Measurements from ENCODE around the gene CNIH2.

CNIH2 gene

GRCh38 chr11:66278363-66279091, 552 bp downstream of the CNIH2 start:
- no peak for DNase-seq (ENCODE audit: low spot score)

GRCh38 chr11:66279092-66279734, 1.2 kb downstream of the CNIH2 start:
- no peak for DNase-seq (ENCODE audit: low spot score)

GRCh38 chr11:66280428-66280827, 2.5 kb downstream of the CNIH2 start:
- no peak for DNase-seq (ENCODE audit: low spot score)

- DNase-seq (ENCODE audit: low spot score), result no peak
Observed at GRCh38 chr11:66281001-66281400, 3.0 kb downstream of the CNIH2 start.

DNA sequence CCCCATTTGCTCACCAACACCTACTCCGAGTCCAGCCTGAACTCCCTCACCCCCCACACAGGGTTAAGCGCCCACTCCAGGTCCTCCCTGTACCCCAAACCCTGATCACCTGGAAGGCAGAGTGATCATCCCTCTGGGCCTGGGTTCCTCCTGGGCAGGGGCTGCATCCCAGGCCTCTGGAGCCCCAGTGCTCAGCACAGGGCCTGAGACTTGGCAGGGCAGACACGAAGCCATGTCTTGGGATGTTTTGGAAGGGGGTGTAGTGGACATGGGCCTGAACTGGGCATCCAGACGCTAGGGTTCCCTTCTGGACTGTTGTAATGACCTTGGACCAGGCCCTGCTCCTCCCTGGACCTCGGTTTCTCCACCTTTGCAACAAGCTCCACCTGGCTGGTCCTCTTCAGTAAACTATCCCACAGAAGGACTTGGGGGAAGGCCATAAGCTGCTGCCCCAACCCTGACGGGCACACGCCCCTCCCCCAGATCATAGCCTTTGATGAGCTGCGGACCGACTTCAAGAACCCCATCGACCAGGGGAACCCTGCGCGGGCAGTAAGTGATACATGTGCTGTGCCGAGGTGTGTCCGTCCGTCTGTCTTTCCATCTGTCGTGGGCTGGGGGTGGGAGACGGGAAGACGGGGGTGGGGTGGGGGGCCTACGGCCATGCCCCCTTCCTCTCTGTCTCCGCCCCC, 3.9 kb downstream of the CNIH2 start:
- no peak for DNase-seq (ENCODE audit: low spot score)

GRCh38 chr11:66282468-66283455, 4.8 kb downstream of the CNIH2 start:
- DNase-seq (ENCODE audit: low spot score), result peak; percentile 96

DNA sequence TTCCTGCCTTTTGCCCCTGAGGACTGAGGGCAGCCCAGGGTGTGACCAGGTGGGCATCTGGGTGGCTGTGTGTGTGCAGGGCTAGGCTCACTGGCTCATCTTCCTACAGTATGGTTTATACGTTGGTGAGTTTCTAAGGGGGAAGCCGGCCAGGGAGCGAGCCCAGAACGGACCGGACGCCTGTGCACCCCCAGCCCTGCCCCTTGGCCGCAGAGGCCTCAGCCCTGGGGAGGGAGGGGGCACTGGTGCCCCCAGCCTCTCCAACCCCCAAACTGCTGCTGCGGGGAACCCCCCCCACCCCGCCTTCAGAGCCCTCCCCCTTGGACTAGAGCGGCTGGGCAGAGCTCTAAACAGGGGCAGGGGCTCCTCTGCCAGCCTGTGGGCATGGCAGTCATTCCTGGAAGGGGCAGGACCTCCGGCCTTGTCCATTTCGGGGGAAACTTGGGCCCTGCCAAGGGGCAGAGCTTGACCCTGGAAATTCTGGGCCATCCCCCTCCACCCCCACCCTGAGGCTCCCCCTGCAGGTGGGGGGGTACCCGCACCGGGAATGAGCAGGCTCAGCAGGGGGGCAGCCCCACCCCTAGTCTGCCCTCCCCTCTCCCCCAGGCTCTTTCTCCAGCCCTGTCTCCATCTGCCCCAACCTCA, 5.6 kb downstream of the CNIH2 start:
- DNase-seq (ENCODE audit: low spot score), result no peak

DNA sequence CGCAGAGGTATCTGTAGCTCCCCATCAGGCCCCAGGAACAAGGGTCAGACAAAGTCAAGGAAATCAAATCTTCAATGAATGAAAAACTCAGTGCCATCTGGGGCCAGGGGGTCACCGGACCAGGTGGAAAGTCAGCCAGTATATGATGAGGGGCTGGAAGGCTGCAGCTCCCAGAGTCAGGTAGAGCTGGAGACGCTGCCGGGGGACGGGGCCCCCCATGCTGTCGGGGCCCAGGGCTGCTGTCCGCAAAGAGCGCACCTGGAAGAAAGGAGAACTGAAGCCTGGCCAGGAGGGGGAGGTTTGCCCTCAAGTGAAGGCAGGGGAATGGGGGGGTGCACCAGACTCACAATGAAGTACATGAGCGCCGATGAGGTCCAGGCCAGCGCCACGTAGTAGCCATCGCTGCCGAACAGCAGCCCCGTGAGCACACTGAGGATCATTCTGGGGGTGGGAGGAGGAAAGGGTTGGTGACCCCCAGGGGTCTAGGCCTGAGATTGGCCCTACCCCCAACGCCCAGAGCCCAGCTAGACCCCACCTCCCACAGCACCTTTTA, 6.6 kb downstream of the CNIH2 start:
- no peak for DNase-seq (ENCODE audit: low spot score)

- DNase-seq (ENCODE audit: low spot score), result no peak
Observed at GRCh38 chr11:66285250-66285947, 7.4 kb downstream of the CNIH2 start.

DNA sequence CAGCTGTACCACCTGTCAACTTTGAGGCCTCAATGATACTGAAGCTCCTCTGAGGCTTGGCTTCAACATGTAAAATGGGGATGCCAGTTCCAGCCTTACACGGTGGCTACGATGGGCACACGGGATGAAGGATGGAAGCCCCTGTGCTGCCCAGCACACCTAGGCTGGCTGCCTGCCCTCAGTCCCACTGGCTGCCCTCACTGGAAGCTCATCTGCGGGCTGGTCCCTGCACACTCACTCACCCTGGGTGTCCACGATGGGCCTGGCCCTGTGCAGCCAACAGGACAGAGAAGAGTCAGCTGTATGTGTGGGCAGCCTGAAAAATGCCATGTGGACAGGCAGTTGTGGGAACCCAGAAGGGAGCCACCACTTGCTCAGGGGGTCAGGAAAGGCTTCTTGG, 8.7 kb downstream of the CNIH2 start:
- DNase-seq (ENCODE audit: low spot score), result no peak

DNA sequence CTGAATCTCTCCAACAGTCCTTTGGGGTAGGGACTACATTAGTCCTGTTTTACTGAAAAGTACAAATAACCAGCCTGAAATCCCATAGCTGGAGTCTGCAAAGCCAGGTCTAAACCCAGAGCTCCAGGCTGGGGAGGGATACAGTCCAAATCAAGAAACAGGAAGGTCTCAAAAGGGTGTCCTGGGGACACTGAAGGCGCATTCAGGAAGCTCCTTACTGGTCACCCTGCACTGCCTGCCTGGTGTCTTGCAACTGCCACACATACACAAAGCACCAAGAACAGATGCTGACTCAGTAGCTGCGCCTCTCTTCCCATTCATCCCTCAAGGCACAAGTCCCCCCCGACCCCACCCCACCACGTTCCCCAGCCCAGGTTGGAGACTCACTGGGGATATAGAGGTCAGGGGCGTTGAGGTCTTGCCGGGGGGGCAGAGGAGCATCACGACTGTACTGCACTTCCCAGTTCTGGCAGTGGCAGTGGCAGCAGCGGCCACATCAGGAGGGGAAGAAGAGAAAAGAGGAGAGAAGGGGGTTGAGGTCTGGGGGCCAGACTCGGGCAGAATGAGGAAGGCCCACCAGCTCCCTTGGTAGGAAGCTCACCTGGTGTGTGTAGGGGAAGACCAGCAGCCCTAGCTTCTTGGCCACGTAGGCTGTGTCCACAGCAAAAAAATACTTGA, 9.4 kb downstream of the CNIH2 start:
- no peak for DNase-seq (ENCODE audit: low spot score)

DNA sequence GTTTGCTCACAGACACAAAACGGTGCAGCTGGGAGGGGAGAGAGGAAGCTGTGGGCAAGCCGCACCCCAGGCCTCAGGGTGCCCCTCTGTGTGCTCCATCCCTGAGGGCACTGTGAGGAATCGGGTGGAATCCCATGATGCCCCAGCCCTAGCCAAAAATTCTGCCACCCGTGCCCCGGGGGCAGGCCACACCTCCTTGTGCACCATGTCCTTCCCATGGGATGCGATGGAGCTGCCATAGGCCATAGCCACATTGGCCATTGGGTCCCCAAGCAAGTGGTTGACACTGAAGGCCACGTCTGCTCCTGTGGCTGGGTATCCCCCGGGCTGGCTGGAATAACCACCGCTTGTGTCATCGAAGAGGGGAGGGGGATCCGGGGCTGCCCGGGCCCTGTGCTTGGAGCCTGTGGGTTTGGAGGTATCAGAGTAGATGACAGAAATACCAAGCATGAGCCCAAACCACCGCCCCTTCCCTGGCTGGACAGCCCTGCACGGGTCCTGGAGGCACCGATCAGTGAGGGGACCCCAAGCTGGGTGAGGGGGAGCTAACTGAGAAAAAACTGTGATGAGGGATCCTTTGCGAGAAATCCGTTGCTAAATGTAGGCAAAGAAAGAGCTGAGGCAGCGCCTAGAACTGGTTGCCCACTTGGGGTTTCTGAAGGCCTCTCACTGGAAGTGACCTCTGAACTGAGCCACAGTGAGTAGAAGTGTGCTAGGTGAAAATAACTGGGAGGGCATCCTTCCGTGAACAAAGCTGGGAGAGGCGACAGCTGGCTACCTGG, 10.1 kb downstream of the CNIH2 start:
- DNase-seq (ENCODE audit: low spot score), result peak; percentile 48

- peak; percentile 100 for DNase-seq (ENCODE audit: low spot score)
Observed at GRCh38 chr11:66288671-66289547, 10.9 kb downstream of the CNIH2 start, which contains the start of gene YIF1A. Gene YIF1A, minus strand, starts transcription at chr11:66289143. Its CDS starts 158 bp downstream, at chr11:66288985.

- no peak for DNase-seq (ENCODE audit: low spot score)
Observed at GRCh38 chr11:66289548-66290329, 11.8 kb downstream of the CNIH2 start.

- no peak for DNase-seq (ENCODE audit: low spot score)
Observed at GRCh38 chr11:66290330-66290621, 12.3 kb downstream of the CNIH2 start.

- DNase-seq (ENCODE audit: low spot score), result no peak
Observed at GRCh38 chr11:66291303-66291705, 13.3 kb downstream of the CNIH2 start.
